GM12875 (cell line): Measurements from ENCODE around the gene CD79A.

Experiments used
- H3K4me3 ChIP-seq: one replicate; pipeline ENCODE4 v1.5.1; 2011; ENCODE audit warnings: low read depth, low read length, control low read depth
- TF ChIP-seq, protein P1 (sequence below): IDR thresholded peaks from 2 replicates; pipeline ENCODE4 v1.5.1; 2011; ENCODE audit warnings: low read depth, mild to moderate bottlenecking, control low read depth, inconsistent platforms, low read length, moderate library complexity, borderline replicate concordance; ENCODE audit not compliant: insufficient read depth

CD79A gene

DNA sequence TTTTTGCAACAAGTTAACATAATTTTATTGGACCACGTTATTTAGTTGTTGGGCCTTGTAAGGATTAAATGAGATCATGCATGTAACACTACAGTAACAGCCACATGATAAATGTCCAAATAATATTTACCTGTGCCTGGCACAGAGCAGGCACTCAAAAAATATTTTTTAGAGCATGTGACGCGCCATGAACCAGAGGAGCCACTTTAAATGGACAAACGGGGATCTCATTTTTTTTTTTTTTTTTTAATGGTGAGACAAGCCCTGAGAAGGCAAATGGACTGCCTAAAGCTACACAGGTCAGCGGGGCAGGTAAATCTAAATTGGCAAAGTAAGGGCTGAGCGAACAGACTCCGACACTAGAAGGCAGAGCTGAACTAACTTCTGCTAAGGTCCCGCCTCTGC, 17.9 kb upstream of the CD79A start:
- peak overlapping the region; percentile 92 for H3K4me3 ChIP-seq
- TF ChIP-seq, protein P1, sequence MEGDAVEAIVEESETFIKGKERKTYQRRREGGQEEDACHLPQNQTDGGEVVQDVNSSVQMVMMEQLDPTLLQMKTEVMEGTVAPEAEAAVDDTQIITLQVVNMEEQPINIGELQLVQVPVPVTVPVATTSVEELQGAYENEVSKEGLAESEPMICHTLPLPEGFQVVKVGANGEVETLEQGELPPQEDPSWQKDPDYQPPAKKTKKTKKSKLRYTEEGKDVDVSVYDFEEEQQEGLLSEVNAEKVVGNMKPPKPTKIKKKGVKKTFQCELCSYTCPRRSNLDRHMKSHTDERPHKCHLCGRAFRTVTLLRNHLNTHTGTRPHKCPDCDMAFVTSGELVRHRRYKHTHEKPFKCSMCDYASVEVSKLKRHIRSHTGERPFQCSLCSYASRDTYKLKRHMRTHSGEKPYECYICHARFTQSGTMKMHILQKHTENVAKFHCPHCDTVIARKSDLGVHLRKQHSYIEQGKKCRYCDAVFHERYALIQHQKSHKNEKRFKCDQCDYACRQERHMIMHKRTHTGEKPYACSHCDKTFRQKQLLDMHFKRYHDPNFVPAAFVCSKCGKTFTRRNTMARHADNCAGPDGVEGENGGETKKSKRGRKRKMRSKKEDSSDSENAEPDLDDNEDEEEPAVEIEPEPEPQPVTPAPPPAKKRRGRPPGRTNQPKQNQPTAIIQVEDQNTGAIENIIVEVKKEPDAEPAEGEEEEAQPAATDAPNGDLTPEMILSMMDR: no peak

DNA sequence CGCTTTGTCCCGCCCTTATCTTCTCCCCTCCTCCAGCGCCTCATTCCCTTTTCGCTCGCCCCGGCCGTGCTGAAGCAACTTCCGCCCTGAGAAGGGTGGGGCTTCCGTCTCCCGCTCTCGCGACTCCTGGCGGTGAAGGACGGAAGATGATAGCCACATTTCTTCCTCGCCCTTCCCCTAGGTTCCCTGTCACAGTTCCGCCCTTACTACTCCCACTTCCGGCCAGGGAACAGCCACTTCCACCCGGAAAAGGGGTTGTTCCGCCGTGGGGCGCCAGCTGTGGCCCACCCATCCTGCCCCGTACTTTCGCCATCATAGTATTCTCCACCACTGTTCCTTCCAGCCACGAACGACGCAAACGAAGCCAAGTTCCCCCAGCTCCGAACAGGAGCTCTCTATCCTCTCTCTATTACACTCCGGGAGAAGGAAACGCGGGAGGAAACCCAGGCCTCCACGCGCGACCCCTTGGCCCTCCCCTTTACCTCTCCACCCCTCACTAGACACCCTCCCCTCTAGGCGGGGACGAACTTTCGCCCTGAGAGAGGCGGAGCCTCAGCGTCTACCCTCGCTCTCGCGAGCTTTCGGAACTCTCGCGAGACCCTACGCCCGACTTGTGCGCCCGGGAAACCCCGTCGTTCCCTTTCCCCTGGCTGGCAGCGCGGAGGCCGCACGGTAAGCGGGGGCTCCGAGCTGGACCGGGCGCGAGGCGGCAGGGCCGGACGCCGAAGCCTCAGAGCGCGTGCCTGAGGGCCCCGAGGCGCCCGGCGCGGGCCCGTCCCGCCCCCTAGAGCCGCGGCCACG, 17.3 kb upstream of the CD79A start, which contains the start of gene RPS19:
Gene RPS19, plus strand, starts transcription at position 638 of the 801 bp plus-strand sequence. CDS start 520 bp downstream, outside the sequence.
- peak within 1 kb of the TSS; percentile 92 for H3K4me3 ChIP-seq
- TF ChIP-seq, protein P1: peak; percentile 59

DNA sequence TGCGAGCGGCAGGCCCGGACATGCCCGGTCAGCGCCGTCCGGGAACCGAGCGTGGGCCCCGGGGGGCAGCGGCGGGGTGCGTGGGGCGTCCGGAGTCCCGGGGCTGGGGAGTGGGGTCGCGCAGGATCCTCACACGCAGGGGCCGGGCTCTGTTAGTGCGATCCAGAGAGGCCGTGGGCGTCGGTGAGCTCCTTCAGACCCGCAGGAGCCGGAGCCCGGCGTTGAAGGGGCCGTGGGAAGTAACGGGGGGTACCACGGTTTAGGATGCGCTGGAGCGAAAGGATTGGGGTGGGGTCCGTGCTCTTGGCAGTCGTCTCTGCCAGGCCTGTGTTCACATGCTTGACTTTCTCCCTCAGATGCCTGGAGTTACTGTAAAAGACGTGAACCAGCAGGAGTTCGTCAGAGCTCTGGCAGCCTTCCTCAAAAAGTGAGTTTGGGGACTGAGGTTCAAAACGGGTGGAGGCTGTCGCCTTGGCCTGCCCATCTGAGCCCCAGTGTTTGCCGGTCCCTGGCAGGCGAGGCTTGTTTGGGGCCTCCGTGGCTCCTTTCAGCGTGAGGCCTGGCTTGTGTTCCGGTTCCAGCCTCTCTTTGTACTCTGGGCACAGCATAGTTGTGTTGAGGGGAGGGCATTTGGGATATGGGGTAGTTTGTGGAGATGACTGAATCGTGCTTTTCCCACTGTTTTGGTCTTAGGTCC, 16.5 kb upstream of the CD79A start:
- TF ChIP-seq, protein P1: no peak
- H3K4me3 ChIP-seq: peak overlapping the region; percentile 92

DNA sequence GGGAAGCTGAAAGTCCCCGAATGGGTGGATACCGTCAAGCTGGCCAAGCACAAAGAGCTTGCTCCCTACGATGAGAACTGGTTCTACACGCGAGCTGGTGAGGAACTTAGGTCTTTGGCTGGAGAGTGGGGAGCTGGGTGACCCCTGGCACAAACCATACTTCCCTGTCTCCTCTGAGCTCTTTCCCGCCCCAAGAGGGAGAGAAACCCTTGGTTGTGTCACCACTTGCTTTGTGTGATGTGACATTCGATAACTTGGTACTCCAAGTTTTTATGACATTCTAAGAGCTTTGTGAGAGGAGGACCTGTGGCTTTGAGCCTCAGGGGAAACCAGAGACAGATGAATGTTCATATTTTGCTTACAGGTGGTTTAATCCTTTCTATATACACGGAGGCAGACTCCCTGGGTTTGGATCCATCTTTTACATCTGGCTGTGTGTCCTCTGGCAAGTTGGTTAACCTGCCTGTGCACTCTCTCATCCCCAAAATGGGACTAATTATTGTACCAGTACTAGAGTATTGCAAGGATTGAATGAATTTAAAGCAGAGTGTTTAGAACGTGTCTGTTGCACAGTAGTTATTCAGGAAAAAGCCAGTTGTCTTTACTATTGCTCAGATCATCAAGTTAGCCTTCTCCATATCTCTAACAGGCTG, 15.8 kb upstream of the CD79A start:
- TF ChIP-seq, protein P1: no peak
- H3K4me3 ChIP-seq: peak overlapping the region; percentile 92

DNA sequence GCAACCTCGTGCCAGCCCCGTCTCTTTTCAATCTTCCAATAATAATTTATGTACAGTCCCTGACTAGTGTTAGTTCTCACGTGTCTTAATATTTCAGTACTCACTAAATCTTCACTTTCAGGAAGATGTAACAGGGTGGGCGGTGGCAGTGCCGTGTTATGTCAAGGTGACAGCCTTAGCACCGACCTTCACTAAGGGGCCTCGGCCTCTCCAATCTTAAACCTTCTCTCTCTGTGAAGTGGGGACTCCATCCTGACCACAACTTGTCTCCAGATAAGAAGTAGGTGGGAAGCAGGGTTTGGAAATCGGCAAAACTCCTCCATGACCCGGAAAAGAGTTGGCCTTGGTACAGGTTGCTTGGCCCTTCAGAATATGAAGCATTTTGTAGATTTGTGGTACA, 15.2 kb upstream of the CD79A start:
- TF ChIP-seq, protein P1: no peak
- peak overlapping the region; percentile 92 for H3K4me3 ChIP-seq

DNA sequence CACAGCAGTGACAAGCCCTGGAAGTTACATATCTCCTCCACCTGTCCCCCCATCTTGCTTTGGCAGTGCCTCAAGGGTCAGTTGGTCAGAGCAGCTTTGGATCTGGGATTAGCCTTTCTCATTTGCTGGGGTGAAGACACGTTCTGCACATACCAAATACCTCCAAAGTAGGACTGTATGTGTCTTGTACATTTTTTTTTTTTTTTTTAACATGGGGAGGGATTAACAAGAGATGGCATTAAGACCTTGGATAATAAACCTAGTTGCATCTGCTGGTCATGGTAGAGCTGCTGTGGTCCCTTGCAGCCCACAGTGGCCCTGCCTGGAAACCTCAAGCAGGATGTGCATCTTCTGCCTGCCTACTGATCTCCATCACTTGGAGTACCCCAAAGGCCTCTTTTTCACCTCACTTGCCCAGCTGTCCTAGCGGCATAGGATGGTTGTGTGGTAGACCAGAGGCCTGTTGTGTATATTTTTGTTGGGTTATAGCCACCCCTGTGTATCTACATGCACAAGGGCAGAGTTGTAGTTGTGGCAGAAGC, 14.6 kb upstream of the CD79A start:
- H3K4me3 ChIP-seq: peak overlapping the region; percentile 92
- TF ChIP-seq, protein P1: no peak
